Measurements from ENCODE around the gene YTHDC1.
A peak's percentile ranks its signal among the peaks of the same experiment; 100 is the strongest.

Gene YTHDC1

DNA sequence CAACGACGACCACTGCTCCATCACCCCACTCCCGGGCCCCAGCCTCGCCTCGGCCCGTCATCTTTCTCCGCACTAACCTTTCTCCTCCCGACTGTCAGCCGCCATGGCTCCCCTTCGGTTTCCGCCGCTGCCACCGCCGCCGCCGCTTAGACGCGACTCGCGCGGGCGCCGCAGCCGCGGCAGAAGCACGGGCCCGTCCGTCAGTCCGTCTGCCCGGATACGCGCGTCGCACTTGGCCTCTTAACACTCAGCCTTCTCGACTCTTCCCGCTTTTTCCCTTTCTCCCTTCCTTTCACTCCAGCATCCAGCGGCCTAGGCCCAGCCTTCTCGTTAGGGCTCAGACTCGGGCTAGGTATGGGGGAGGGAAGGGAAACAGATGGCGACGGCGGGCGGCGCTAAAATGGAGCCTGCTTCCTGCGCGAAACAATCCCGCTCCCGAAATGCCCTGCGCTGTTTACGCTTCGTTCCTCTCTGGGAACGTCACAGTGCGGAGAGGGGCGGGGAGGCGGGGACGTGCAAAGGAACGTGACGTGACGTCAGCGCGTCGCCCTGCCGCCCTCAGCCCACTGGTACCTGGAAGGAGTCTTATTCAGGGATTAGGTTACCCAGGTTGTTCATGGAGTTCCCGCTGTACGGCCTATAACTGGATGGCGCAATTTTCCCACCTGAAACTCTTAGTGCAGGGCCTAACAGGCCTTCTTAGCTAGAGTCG lies at the start of gene YTHDC1 (continued):
- TF ChIP-seq, protein P1, sequence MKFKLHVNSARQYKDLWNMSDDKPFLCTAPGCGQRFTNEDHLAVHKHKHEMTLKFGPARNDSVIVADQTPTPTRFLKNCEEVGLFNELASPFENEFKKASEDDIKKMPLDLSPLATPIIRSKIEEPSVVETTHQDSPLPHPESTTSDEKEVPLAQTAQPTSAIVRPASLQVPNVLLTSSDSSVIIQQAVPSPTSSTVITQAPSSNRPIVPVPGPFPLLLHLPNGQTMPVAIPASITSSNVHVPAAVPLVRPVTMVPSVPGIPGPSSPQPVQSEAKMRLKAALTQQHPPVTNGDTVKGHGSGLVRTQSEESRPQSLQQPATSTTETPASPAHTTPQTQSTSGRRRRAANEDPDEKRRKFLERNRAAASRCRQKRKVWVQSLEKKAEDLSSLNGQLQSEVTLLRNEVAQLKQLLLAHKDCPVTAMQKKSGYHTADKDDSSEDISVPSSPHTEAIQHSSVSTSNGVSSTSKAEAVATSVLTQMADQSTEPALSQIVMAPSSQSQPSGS (tag by site-specific recombination; IDR thresholded peaks at IDR 0.05; ENCODE audit: low read depth) = peak; percentile 95
- TF ChIP-seq FEZF1 (tag by site-specific recombination; IDR thresholded peaks at IDR 0.05) (0 out of 2 replicates have a peak, but pooled peaks have one; percentile 16), ZNF2 (tag by site-specific recombination; IDR thresholded peaks at IDR 0.05) (peak; percentile 77; the same call in 1 of the 2 replicates), WT1 (tag by site-specific recombination; IDR thresholded peaks at IDR 0.05) (peak; percentile 22; the same call in 1 of the 2 replicates), ZNF223 (tag by site-specific recombination; IDR thresholded peaks at IDR 0.05) (no peak), ZNF561 (tag by site-specific recombination; IDR thresholded peaks at IDR 0.05; ENCODE audit: borderline replicate concordance) (no peak), SP7 (tag by site-specific recombination; IDR thresholded peaks at IDR 0.05) (peak; percentile 76; the same call in 1 of the 2 replicates), ZFP37 (tag by site-specific recombination; IDR thresholded peaks at IDR 0.05) (peak; percentile 19; the same call in 1 of the 2 replicates), ZNF433 (tag by site-specific recombination; IDR thresholded peaks at IDR 0.05; ENCODE audit: low read depth) (no peak), RBAK (tag by site-specific recombination; IDR thresholded peaks at IDR 0.05) (no peak)
- TF ChIP-seq, protein P2, sequence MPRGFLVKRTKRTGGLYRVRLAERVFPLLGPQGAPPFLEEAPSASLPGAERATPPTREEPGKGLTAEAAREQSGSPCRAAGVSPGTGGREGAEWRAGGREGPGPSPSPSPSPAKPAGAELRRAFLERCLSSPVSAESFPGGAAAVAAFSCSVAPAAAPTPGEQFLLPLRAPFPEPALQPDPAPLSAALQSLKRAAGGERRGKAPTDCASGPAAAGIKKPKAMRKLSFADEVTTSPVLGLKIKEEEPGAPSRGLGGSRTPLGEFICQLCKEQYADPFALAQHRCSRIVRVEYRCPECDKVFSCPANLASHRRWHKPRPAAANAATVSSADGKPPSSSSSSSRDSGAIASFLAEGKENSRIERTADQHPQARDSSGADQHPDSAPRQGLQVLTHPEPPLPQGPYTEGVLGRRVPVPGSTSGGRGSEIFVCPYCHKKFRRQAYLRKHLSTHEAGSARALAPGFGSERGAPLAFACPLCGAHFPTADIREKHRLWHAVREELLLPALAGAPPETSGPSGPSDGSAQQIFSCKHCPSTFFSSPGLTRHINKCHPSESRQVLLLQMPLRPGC (tag by site-specific recombination; IDR thresholded peaks at IDR 0.05) = peak; percentile 70; the same call in 1 of the 2 replicates
- TF ChIP-seq, protein P3, sequence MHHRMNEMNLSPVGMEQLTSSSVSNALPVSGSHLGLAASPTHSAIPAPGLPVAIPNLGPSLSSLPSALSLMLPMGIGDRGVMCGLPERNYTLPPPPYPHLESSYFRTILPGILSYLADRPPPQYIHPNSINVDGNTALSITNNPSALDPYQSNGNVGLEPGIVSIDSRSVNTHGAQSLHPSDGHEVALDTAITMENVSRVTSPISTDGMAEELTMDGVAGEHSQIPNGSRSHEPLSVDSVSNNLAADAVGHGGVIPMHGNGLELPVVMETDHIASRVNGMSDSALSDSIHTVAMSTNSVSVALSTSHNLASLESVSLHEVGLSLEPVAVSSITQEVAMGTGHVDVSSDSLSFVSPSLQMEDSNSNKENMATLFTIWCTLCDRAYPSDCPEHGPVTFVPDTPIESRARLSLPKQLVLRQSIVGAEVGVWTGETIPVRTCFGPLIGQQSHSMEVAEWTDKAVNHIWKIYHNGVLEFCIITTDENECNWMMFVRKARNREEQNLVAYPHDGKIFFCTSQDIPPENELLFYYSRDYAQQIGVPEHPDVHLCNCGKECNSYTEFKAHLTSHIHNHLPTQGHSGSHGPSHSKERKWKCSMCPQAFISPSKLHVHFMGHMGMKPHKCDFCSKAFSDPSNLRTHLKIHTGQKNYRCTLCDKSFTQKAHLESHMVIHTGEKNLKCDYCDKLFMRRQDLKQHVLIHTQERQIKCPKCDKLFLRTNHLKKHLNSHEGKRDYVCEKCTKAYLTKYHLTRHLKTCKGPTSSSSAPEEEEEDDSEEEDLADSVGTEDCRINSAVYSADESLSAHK (tag by site-specific recombination; IDR thresholded peaks at IDR 0.05) = no peak
- TF ChIP-seq, protein P4, sequence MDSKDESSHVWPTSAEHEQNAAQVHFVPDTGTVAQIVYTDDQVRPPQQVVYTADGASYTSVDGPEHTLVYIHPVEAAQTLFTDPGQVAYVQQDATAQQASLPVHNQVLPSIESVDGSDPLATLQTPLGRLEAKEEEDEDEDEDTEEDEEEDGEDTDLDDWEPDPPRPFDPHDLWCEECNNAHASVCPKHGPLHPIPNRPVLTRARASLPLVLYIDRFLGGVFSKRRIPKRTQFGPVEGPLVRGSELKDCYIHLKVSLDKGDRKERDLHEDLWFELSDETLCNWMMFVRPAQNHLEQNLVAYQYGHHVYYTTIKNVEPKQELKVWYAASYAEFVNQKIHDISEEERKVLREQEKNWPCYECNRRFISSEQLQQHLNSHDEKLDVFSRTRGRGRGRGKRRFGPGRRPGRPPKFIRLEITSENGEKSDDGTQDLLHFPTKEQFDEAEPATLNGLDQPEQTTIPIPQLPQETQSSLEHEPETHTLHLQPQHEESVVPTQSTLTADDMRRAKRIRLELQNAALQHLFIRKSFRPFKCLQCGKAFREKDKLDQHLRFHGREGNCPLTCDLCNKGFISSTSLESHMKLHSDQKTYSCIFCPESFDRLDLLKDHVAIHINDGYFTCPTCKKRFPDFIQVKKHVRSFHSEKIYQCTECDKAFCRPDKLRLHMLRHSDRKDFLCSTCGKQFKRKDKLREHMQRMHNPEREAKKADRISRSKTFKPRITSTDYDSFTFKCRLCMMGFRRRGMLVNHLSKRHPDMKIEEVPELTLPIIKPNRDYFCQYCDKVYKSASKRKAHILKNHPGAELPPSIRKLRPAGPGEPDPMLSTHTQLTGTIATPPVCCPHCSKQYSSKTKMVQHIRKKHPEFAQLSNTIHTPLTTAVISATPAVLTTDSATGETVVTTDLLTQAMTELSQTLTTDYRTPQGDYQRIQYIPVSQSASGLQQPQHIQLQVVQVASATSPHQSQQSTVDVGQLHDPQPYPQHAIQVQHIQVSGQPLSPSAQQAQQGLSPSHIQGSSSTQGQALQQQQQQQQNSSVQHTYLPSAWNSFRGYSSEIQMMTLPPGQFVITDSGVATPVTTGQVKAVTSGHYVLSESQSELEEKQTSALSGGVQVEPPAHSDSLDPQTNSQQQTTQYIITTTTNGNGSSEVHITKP (tag by site-specific recombination; IDR thresholded peaks at IDR 0.05) = 0 out of 2 replicates have a peak, but pooled peaks have one; percentile 8

DNA sequence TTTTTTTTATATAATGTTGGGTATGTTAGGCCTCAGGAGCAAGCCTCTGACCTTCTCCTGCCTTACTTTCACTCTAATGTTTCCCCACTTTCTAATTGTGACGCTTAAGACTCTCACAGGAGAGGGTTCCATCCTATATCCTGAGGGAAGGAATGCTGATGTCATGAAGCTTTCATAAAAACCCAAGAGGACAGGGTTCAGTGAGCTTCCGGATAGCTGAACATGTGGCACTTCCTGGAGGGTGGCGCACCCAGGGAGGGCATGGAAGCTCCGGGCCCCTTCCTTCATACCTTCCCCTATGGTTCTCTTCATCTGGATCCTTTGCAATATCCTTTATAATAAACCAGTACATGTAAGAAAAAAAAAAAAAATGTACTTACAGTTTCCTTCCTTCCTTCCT lies 49.4 kb upstream of the YTHDC1 start:
- POLR2A ChIA-PET = no interaction called here
- CTCF ChIA-PET = no interaction called here
- Histone ChIP-seq H3K9me3 (ENCODE audit: control insufficient read depth, insufficient read depth, low read depth, low read length) (no peaks in the 10 kb centered on the region), H3K27ac (ENCODE audit: extremely low read depth, low read depth, low read length) (no peak overlapping the region), H3K36me3 (ENCODE audit: control insufficient read depth in 2 of 2, insufficient read depth in 1 of 2, low read length in 2 of 2) (no peaks in the 10 kb centered on the region), H3K4me3 (ENCODE audit: low read depth, low read length) (no peak overlapping the region), H3K4me1 (ENCODE audit: control insufficient read depth, insufficient read depth, low read length) (no peaks in the 10 kb centered on the region)
- no peak for TF ChIP-seq ZNF211 (tag by site-specific recombination; IDR thresholded peaks at IDR 0.05; ENCODE audit: low read depth)
- TF ChIP-seq ZNF426 (tag by site-specific recombination; IDR thresholded peaks at IDR 0.05) = no peak
- TF ChIP-seq ZNF266 (tag by site-specific recombination; IDR thresholded peaks at IDR 0.05; ENCODE audit: low read depth) = no peak
- no peak for TF ChIP-seq ZNF560 (tag by site-specific recombination; IDR thresholded peaks at IDR 0.05; ENCODE audit: borderline replicate concordance)
- no peak for TF ChIP-seq ZNF366 (tag by site-specific recombination; conservative IDR thresholded peaks at IDR 0.05)
- no peak for TF ChIP-seq GLIS1 (tag by site-specific recombination; IDR thresholded peaks at IDR 0.05)
- TF ChIP-seq ZNF777 (tag by site-specific recombination; IDR thresholded peaks at IDR 0.05; ENCODE audit: borderline replicate concordance) = no peak
- no peak for TF ChIP-seq SP2 (tag by site-specific recombination; IDR thresholded peaks at IDR 0.05)
- no peak for TF ChIP-seq ZNF658 (tag by site-specific recombination; IDR thresholded peaks at IDR 0.05)
- no peak for TF ChIP-seq KLF1 (tag by site-specific recombination; IDR thresholded peaks at IDR 0.05)
- no peak for TF ChIP-seq ZFP37 (tag by site-specific recombination; IDR thresholded peaks at IDR 0.05)
- TF ChIP-seq FEZF1 (tag by site-specific recombination; IDR thresholded peaks at IDR 0.05) = no peak
- TF ChIP-seq, protein P5, sequence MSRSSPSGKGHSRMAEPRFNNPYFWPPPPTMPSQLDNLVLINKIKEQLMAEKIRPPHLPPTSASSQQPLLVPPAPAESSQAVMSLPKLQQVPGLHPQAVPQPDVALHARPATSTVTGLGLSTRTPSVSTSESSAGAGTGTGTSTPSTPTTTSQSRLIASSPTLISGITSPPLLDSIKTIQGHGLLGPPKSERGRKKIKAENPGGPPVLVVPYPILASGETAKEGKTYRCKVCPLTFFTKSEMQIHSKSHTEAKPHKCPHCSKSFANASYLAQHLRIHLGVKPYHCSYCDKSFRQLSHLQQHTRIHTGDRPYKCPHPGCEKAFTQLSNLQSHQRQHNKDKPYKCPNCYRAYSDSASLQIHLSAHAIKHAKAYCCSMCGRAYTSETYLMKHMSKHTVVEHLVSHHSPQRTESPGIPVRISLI (tag by site-specific recombination; IDR thresholded peaks at IDR 0.05) = no peak
- TF ChIP-seq, protein P6, sequence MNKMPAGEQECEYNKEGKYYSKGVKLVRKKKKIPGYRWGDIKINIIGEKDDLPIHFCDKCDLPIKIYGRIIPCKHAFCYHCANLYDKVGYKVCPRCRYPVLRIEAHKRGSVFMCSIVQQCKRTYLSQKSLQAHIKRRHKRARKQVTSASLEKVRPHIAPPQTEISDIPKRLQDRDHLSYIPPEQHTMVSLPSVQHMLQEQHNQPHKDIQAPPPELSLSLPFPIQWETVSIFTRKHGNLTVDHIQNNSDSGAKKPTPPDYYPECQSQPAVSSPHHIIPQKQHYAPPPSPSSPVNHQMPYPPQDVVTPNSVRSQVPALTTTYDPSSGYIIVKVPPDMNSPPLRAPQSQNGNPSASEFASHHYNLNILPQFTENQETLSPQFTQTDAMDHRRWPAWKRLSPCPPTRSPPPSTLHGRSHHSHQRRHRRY (tag by site-specific recombination; IDR thresholded peaks at IDR 0.05) = no peak
- TF ChIP-seq WT1 (tag by site-specific recombination; IDR thresholded peaks at IDR 0.05) = no peak
